SK-N-SH (cell line): ENCODE data around the gene HSD11B1.

Experiments used
- CTCF ChIP-seq: fragments of 200-600 bp; sonication (generic); IDR thresholded peaks from 2 replicates; pipeline ENCODE4 v1.6.1; 2017; ENCODE audit warnings: antibody characterized with exemption, mild to moderate bottlenecking, moderate library complexity
- ELF1 ChIP-seq: IDR thresholded peaks from 2 replicates; pipeline ENCODE4 v1.4.0; 2012
- MXI1 ChIP-seq: IDR thresholded peaks from 2 replicates; pipeline ENCODE4 v1.6.1; 2012; ENCODE audit warnings: mild to moderate bottlenecking, low read depth, low read length, improper control_type of control experiment
- POLR2AphosphoS5 ChIP-seq: IDR thresholded peaks from 2 replicates; pipeline ENCODE4 v1.6.1; 2012; ENCODE audit warnings: low read depth, low read length
- SIN3A ChIP-seq: IDR thresholded peaks from 2 replicates; pipeline ENCODE4 v1.6.1; 2012; ENCODE audit warnings: low read depth, mild to moderate bottlenecking, low read length, moderate library complexity, borderline replicate concordance

DNA sequence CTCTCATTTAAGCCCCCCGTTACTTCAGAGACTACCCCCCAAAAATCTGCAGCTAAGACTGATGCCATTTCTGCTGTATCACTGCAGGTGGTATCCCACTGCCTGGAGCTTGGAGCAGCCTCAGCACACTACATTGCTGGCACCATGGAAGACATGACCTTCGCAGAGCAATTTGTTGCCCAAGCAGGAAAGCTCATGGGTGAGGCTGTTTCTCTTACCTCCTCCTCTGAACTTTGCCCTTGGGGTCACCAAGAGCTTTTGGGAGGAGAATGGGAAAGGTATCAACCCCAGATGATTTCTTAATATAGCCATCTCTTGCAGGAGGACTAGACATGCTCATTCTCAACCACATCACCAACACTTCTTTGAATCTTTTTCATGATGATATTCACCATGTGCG lies 2.0 kb downstream of the HSD11B1 start:
- TF ChIP-seq POLR2AphosphoS5 (no peak), CTCF (no peak), ELF1 (no peak), MXI1 (no peak), SIN3A (no peak)
